ENCODE measurements around the gene LBX2.

Gene LBX2

DNA sequence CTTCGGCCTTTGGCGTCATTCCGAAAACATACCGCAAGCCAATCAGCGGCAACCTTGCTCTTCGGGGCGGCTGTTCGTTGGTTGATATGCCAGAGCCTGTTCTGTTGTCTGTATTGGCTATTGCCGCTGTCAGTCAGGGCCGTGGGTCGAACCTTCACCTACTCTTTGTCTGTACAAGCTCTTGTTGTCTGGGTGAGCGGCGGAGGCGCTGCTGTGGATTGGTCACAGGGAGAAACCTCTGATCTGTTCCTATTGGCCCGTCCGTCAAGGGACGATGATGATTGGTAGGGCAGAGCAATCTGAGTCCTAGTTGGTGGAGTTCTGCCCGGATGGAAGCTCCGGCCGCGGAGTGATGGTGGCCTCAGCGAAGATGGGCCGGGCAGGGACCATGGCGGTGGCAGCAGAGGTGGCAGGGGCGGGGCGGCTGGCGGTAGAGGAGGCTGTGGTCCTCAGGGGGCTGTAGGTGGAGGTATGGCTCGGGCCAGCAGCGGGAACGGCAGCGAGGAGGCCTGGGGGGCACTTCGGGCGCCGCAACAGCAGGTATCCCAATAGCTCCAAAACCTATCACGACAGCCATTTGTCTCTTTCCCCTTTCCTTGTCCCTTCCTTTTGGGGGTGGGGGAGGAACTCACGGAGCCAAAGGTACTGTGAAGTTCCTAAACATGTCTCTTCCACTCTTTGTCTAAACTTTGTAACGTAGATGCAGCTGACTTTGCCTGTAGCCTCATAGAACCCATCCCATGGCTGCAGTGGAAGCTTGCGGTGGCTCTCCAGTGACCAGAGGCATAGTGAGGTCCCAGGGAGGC lies 41.1 kb downstream of the LBX2 start, which contains the start of gene WBP1:
TSS of gene WBP1 (plus strand) at position 307 of the 806 bp plus-strand sequence. CDS start at position 472, 165 bp downstream.
- DNase-seq (ENCODE audit: low read depth, low spot score): peak; percentile 100

DNA sequence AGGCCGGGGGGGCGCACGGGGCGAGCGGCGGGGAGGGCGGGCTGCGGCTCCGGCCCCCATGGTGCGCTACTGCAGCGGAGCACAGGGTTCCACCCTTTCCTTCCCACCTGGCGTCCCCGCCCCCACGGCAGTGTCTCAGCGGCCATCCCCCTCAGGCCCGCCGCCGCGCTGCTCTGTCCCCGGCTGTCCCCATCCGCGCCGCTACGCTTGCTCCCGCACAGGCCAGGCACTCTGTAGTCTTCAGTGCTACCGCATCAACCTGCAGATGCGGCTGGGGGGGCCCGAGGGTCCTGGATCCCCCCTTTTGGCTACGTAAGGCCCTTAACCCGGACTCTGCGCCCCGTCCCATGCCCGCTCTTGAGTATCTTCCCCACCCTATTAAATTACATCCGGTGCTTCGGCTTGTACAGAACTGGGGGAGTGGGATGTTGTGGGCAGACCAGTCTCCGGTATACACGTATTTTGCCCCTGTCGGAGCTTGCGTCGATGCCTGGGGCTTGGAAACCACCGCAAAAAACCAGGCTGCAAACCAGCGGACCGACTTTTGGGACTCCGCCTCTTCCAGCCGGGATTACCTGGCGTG lies 41.8 kb downstream of the LBX2 start:
- no peak for DNase-seq (ENCODE audit: low read depth, low spot score)

GRCh38 chr2:74457129-74457548 lies 42.3 kb downstream of the LBX2 start:
- no peak for DNase-seq (ENCODE audit: low read depth, low spot score)

DNA sequence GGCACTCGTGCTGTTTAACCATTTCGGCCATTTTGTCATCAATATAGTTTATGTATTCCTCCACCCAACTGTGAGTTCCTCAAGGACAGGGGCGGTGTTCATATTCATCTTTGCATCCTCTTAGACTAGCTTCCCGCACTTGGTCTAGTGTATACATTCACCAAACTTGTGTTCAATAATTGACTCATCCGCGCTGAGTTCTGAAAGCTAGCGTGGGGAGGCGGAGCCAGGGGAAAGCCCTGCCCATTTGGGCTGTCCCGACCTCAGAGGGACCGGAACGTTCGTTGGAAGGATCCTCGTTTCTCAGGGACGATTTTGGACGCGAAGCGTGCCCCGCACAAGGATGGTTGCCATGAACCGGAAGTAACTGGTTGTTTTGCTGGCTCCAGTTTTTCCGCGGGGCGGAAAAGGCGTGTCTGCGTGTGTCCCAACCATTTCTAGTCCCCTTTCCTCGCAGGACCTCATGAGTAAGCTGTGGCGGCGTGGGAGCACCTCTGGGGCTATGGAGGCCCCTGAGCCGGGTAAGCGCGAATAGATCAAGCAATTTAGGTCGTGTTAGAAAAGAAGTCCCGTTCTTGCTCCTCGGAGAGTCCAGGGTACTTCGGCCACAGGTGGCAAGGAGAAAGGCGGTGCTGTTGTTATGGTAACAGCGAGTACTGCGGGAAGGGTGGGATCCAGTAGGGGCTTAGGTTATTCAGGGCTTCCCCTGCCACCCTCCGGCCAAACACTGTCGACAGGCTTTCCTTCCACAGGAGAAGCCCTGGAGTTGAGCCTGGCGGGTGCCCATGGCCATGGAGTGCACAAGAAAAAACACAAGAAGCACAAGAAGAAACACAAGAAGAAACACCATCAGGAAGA lies 44.5 kb downstream of the LBX2 start, which contains the start of gene INO80B:
TSS of gene INO80B (plus strand) at position 434 of the 858 bp plus-strand sequence. CDS start at position 464, 30 bp downstream.
- peak; percentile 95 for DNase-seq (ENCODE audit: low read depth, low spot score)

DNA sequence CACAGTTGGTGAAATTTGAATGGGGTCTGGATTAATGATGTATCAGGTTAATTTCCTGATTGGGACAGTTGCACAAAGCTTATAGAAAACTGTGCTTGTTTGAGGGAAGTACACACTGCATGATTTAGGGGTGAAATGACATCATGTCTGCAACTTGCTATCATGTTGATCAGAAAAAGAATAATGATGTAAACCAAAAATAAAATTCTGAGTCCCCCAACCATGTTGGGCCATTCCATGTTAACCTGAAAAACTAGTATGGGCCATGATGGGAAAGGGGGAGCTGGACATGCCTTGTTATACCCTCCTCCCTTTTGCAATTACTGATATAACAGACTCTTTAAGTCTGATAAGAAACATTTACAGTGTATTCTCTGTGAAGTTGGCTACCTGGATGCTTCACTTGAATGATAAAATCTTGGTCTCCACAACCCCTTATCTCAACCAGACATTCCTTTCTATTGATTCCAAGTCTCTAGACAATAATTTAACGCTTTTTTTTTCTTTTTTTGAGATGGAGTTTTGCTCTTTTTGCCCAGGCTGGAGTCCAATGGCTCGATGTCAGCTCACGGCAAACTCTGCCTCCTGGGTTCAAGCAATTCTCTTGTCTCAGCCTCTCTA lies 48.7 kb downstream of the LBX2 start:
- DNase-seq (ENCODE audit: low read depth, low spot score): no peak

DNA sequence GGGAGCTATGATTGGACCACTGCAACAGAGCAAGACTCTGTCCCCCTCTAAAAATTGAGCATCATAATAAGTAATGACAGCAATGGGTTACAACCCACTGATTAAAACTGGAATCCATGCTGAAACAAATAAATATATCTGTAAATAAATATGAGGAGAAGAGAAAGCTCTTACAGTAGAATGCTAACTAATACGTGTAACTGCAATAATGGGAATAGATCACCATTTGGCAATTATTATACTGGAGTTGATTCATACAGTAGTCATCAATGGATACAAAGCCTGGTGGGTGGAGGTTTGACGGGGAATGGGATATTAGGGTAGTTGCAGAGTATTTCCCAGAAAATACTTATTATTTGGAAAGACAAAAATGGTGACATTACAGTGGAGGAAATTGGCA lies 50.6 kb downstream of the LBX2 start:
- no peak for DNase-seq (ENCODE audit: low read depth, low spot score)
